Progenitor cell of endocrine pancreas (in vitro differentiated cells): ENCODE data around the gene SEC22A. TPM values are rescaled to one million over a fixed set of nuclear protein-coding genes. Genes with fewer than 3 reads are reported as not detected.

Source experiments
- DNase-seq: peaks from one replicate; pipeline ENCODE4 v3.0.0; 2021; ENCODE audit warnings: low spot score; ENCODE audit not compliant: unreplicated experiment
- H3K27ac Mint-ChIP-seq: 2 replicates; pipeline ENCODE4 v1.8.0; 2021; ENCODE audit warnings: mild to moderate bottlenecking, moderate library complexity, mixed read lengths
- H3K27me3 Mint-ChIP-seq: 2 replicates; pipeline ENCODE4 v1.8.0; 2021; ENCODE audit warnings: mixed read lengths
- H3K36me3 Mint-ChIP-seq: 2 replicates; pipeline ENCODE4 v1.8.0; 2022; ENCODE audit warnings: mixed read lengths; ENCODE audit not compliant: insufficient read depth
- H3K4me1 Mint-ChIP-seq: 2 replicates; pipeline ENCODE4 v1.8.0; 2021; ENCODE audit warnings: low read depth, mixed read lengths
- H3K4me3 Mint-ChIP-seq: 2 replicates; pipeline ENCODE4 v1.8.0; 2021; ENCODE audit warnings: low read depth, mild to moderate bottlenecking, moderate library complexity, mixed read lengths
- H3K9me3 Mint-ChIP-seq: 2 replicates; pipeline ENCODE4 v1.8.0; 2021; ENCODE audit warnings: low read depth, mixed read lengths
- CTCF ChIP-seq: fragments of 200-600 bp; sonication (generic); IDR thresholded peaks from one replicate; pipeline ENCODE4 v1.5.0; 2021; ENCODE audit warnings: antibody characterized with exemption, mild to moderate bottlenecking; ENCODE audit not compliant: unreplicated experiment
- total RNA-seq: library from RNA; stranded (reverse); gene quantifications from 2 replicates; pipeline ENCODE4 v1.2.1, GENCODE V29; 2021

Gene SEC22A
- total RNA-seq, 1 donor from 2014 or later: 14.0 TPM

- no peak for TF ChIP-seq CTCF
- no peak for DNase-seq
- peaks cover 4% of the 10 kb centered on the region for H3K9me3 Mint-ChIP-seq
- H3K36me3 Mint-ChIP-seq: peaks cover 14% of the 10 kb centered on the region
- no peaks in the 10 kb centered on the region for H3K4me1 Mint-ChIP-seq
- H3K4me3 Mint-ChIP-seq: no peak overlapping the region
- no peaks in the 10 kb centered on the region for H3K27me3 Mint-ChIP-seq
- no peak overlapping the region for H3K27ac Mint-ChIP-seq
These were observed 69.9 kb downstream of the SEC22A start for GRCh38 chr3:123271466-123272159.

GRCh38 chr3:123272547-123272946, 70.8 kb downstream of the SEC22A start:
- H3K27ac Mint-ChIP-seq: no peak overlapping the region
- H3K9me3 Mint-ChIP-seq: no peaks in the 10 kb centered on the region
- no peaks in the 10 kb centered on the region for H3K4me1 Mint-ChIP-seq
- DNase-seq: no peak
- H3K4me3 Mint-ChIP-seq: no peak overlapping the region
- TF ChIP-seq CTCF: no peak
- H3K36me3 Mint-ChIP-seq: peaks cover 9% of the 10 kb centered on the region
- no peaks in the 10 kb centered on the region for H3K27me3 Mint-ChIP-seq

GRCh38 chr3:123275691-123276090, 73.9 kb downstream of the SEC22A start:
- Mint-ChIP-seq H3K4me3 (no peak overlapping the region), H3K27ac (no peak overlapping the region), H3K36me3 (peaks cover 7% of the 10 kb centered on the region), H3K4me1 (no peaks in the 10 kb centered on the region), H3K27me3 (no peaks in the 10 kb centered on the region), H3K9me3 (no peaks in the 10 kb centered on the region)
- no peak for DNase-seq
- no peak for TF ChIP-seq CTCF

GRCh38 chr3:123276346-123277006, 74.7 kb downstream of the SEC22A start:
- no peak for TF ChIP-seq CTCF
- Mint-ChIP-seq H3K27ac (no peak overlapping the region), H3K4me3 (no peak overlapping the region), H3K4me1 (no peaks in the 10 kb centered on the region), H3K9me3 (no peaks in the 10 kb centered on the region), H3K36me3 (peaks cover 6% of the 10 kb centered on the region), H3K27me3 (no peaks in the 10 kb centered on the region)
- DNase-seq: no peak

GRCh38 chr3:123277106-123277505, 75.4 kb downstream of the SEC22A start:
- Mint-ChIP-seq H3K9me3 (no peaks in the 10 kb centered on the region), H3K4me1 (no peaks in the 10 kb centered on the region), H3K27me3 (no peaks in the 10 kb centered on the region), H3K36me3 (peaks cover 2% of the 10 kb centered on the region), H3K4me3 (no peak overlapping the region), H3K27ac (no peak overlapping the region)
- no peak for TF ChIP-seq CTCF
- DNase-seq: no peak
